Uterus (tissue), 4 donors: ENCODE results near the gene TFCP2L1. TPM values are rescaled to one million over a fixed set of nuclear protein-coding genes. Genes with fewer than 3 reads are reported as not detected.

Experiments
- DNase-seq, 2 donors: peaks; one replicate each; pipeline ENCODE4 v3.0.0-alpha.2; 2019 to 2020
- H3K27ac ChIP-seq, 2 donors: fragments of 200-600 bp; sonication (generic); 1 replicate in 1 of 2; 2 replicates in 1 of 2; pipeline ENCODE4 v1.5.1; 2016 to 2018
- H3K27me3 ChIP-seq, 2 donors: fragments of 200-600 bp; sonication (generic); one replicate each; pipeline ENCODE4 v1.5.1; 2018 to 2019; ENCODE audit warnings: control low read depth in 1 of 2
- H3K36me3 ChIP-seq, 2 donors: fragments of 200-600 bp; sonication (generic); one replicate each; pipeline ENCODE4 v1.5.1; 2019; ENCODE audit warnings: control low read depth in 1 of 2
- H3K4me1 ChIP-seq, 2 donors: fragments of 200-600 bp; sonication (generic); one replicate each; pipeline ENCODE4 v1.5.1; 2018 to 2019; ENCODE audit warnings: control low read depth in 1 of 2
- H3K4me3 ChIP-seq, 2 donors: fragments of 200-600 bp; sonication (generic); 1 replicate in 1 of 2; 2 replicates in 1 of 2; pipeline ENCODE4 v1.5.1; 2018 to 2019; ENCODE audit warnings: mild to moderate bottlenecking in 1 of 2
- H3K9me3 ChIP-seq, 2 donors: fragments of 200-600 bp; sonication (generic); one replicate each; pipeline ENCODE4 v1.5.1; 2019; ENCODE audit warnings: control low read depth in 1 of 2
- POLR2A ChIP-seq, 2 donors: fragments of 450-650 bp; IDR thresholded peaks; one replicate each; pipeline ENCODE4 v1.6.1; 2016; ENCODE audit warnings: antibody characterized with exemption in 2 of 2, mild to moderate bottlenecking in 1 of 2, moderate library complexity in 1 of 2
- intact Hi-C: fragments of 100-400 bp; cut with DNase I; formaldehyde crosslinking; loops from one replicate; pipeline ENCODE4 v1.15.1; 2023; ENCODE audit warnings: low total_unique reads
- total RNA-seq, 4 donors: library from RNA; depleted of rRNA in 3 of 4; stranded (reverse); fragments of >200 nt in 3 of 4; gene quantifications; one replicate each; pipeline versions ENCODE4 v1.1.0 to v1.2.4, GENCODE V29; 2014 to 2023
- TF ChIP-seq, protein P1 (sequence below), 4 experiments: fragments of 200-600 bp in 2 of 4; fragments of 450-650 bp in 2 of 4; sonication (generic) in 2 of 4; IDR thresholded peaks; one replicate each; pipeline ENCODE4 v1.5.1; 2016 to 2019; ENCODE audit warnings: antibody characterized with exemption in 4 of 4, mild to moderate bottlenecking in 2 of 4, moderate library complexity in 1 of 4
- donor health status: DM: yes; HTN: yes; CAD: no.

Gene TFCP2L1
- total RNA-seq, 4 donors from 2014 or later = under 0.01 to 6.2 (median 2.1) TPM

DNA sequence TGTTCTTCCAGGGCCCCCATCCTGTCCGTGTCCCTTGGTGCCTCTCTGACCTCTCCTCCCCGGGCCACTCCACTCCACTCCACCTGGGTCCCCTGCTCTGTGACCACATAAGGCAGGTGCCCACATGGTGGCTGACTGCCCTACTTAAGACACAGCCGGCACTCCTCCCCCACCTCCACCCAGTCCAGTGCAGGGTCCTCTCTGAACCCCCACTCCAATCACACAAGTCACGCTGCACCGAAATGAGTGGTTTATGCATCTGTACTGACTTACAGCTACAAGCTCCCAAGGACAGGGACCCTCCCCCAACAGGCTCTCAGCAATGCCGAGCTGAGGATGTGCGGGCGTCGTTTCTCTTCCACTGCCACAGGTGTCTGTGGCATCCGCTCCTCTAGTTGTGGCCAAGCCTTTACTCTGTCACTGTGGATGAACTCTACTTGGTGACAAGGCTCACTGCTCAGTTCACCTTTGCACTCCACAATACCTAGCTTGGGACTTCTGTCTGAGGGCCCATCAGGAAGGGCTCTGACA is 48.3 kb downstream of the TFCP2L1 start:
- Histone ChIP-seq H3K9me3 (no peaks in the 10 kb centered on the region), H3K27me3 (no peaks in the 10 kb centered on the region), H3K4me3 (no peak overlapping the region), H3K36me3 (no peaks in the 10 kb centered on the region), H3K27ac (no peak overlapping the region), H3K4me1 (no peaks in the 10 kb centered on the region)
- no peak for DNase-seq
- intact Hi-C loops = no loop called here
- no peak for TF ChIP-seq POLR2A (IDR thresholded peaks at IDR 0.05)
- TF ChIP-seq, protein P1, sequence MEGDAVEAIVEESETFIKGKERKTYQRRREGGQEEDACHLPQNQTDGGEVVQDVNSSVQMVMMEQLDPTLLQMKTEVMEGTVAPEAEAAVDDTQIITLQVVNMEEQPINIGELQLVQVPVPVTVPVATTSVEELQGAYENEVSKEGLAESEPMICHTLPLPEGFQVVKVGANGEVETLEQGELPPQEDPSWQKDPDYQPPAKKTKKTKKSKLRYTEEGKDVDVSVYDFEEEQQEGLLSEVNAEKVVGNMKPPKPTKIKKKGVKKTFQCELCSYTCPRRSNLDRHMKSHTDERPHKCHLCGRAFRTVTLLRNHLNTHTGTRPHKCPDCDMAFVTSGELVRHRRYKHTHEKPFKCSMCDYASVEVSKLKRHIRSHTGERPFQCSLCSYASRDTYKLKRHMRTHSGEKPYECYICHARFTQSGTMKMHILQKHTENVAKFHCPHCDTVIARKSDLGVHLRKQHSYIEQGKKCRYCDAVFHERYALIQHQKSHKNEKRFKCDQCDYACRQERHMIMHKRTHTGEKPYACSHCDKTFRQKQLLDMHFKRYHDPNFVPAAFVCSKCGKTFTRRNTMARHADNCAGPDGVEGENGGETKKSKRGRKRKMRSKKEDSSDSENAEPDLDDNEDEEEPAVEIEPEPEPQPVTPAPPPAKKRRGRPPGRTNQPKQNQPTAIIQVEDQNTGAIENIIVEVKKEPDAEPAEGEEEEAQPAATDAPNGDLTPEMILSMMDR (IDR thresholded peaks at IDR 0.05) = no peak

DNA sequence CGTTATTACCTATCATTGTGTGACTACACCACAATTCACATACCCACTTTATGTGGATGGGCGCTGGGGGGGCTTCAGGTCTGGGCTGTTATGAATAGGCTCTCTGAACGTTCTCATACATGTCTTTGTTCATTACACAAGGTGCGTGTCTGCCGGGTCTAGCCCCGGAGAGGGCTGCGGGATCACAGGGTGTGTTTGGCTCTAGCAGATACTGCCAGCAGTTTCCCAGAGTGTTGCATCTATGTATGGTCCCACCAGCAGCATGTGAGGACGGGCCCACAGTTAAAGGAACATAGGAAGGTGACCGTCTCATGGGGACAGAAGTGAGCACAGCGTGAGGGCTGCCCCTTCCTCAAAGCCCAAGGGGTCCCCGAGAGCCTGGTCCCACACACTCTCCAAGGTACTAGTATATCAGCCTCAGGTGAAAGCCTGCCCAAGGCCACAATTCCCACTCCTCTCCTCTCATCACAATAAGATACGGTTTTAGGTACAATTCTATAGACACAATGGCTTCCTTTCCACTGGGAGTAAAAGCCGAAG is 48.8 kb downstream of the TFCP2L1 start:
- intact Hi-C loops = no loop called here

DNA sequence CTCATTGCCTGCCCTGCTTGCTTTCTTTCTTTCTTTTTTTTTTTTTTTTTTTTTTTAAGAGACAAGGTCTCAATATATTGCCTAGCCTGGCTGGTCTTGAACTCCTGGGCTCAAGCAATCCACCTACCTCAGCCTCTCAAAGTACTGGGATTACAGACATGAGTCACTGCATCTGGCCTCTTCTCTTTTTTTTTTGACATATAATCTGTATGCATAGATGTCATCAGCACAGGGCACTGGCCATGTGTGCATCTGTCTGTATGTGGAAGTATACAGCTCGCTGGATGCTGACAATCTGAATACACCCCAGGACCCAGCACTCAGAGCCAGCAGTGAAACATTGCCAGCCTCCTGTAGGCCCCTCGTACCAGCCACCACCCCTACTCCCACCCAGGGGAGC is 49.5 kb downstream of the TFCP2L1 start:
- H3K4me3 ChIP-seq = no peak overlapping the region
- DNase-seq = no peak
- H3K36me3 ChIP-seq = no peaks in the 10 kb centered on the region
- TF ChIP-seq POLR2A (IDR thresholded peaks at IDR 0.05) = no peak
- TF ChIP-seq, protein P1 (IDR thresholded peaks at IDR 0.05) = no peak
- H3K27ac ChIP-seq = no peak overlapping the region
- intact Hi-C loops = no loop called here
- no peaks in the 10 kb centered on the region for H3K9me3 ChIP-seq
- H3K27me3 ChIP-seq = no peaks in the 10 kb centered on the region
- H3K4me1 ChIP-seq = no peaks in the 10 kb centered on the region

More for the DNA sequence above, 48.8 kb downstream of the TFCP2L1 start:
- no peaks in the 10 kb centered on the region for H3K9me3 ChIP-seq
- no peaks in the 10 kb centered on the region for H3K27me3 ChIP-seq
- no peak for DNase-seq
- no peaks in the 10 kb centered on the region for H3K36me3 ChIP-seq
- H3K4me1 ChIP-seq = no peaks in the 10 kb centered on the region
- no peak overlapping the region for H3K4me3 ChIP-seq
- H3K27ac ChIP-seq = no peak overlapping the region
- TF ChIP-seq, protein P1 (IDR thresholded peaks at IDR 0.05) = no peak
- no peak for TF ChIP-seq POLR2A (IDR thresholded peaks at IDR 0.05)

DNA sequence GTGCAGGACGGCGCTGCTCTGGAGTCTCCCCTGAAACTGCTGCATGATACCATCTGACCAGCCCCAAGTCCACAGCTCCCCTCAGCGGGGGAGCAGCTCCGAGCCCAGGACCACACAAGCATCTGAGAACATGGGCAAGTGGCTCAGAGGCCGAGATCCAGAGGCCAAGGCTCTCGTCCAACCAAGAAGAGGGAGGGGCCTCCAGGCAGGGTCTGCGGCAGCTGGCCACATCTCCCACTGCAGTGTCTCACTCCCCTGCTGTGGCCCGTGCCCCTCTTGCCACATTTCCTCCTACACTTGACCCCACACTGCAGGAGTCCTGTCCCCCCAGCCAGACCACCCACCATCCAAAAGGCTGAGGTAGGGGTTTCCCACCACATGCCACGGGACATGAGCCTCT is 50.2 kb downstream of the TFCP2L1 start:
- DNase-seq = no peak
- intact Hi-C loops = no loop called here
- TF ChIP-seq, protein P1 (IDR thresholded peaks at IDR 0.05) = no peak

DNA sequence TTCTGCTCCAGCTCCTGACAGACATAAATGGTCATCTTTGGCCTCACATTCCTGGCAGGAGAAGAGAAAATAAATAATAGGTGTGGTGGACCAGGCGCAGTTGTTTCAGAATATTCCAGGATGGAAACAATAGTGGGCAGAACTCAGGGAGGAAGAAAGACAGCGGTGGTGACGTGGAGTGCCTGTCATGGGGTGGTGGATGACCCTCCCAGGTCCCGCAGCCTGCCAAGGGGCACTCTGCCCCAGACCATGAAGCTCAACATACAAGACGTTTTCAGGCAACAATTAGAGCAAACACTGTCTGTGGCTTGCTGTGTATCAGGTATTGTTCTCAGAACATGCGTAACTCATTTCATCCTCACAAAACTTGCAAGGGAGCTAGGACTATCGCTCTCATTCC is 50.9 kb downstream of the TFCP2L1 start:
- no peak for TF ChIP-seq POLR2A (IDR thresholded peaks at IDR 0.05)
- TF ChIP-seq, protein P1 (IDR thresholded peaks at IDR 0.05) = no peak
- Histone ChIP-seq H3K4me3 (no peak overlapping the region), H3K9me3 (no peaks in the 10 kb centered on the region), H3K27me3 (no peaks in the 10 kb centered on the region), H3K4me1 (no peaks in the 10 kb centered on the region), H3K27ac (no peak overlapping the region), H3K36me3 (no peaks in the 10 kb centered on the region)
- no peak for DNase-seq
- intact Hi-C loops = no loop called here

More for the DNA sequence above, 50.2 kb downstream of the TFCP2L1 start:
- no peaks in the 10 kb centered on the region for H3K36me3 ChIP-seq
- H3K4me1 ChIP-seq = no peaks in the 10 kb centered on the region
- no peaks in the 10 kb centered on the region for H3K9me3 ChIP-seq
- H3K27ac ChIP-seq = no peak overlapping the region
- no peak overlapping the region for H3K4me3 ChIP-seq
- no peaks in the 10 kb centered on the region for H3K27me3 ChIP-seq
